GM18499 (cell line): ENCODE measurements around the gene SAXO2.
A peak's percentile ranks its signal among the peaks of the same experiment; 100 is the strongest.
"Not testable (repeated sequence)": the region's sequence is repeated elsewhere in the genome, so short reads cannot be mapped to it uniquely, and the experiment has no call there.

Experiments
- ATAC-seq: cut with Tn5 transposase; IDR thresholded peaks from one replicate; pipeline ENCODE4 v1.9.1; 2021; ENCODE audit warnings: moderate number of reproducible peaks; ENCODE audit not compliant: insufficient read depth, unreplicated experiment

SAXO2 gene

GRCh38 chr15:82262422-82263026 is at the start of gene SAXO2, which contains the start of gene EFL1:
TSS of gene SAXO2 (plus strand) at chr15:82262818. CDS start at chr15:82262880, 62 bp downstream.
TSS of gene EFL1 (minus strand) at chr15:82262734. CDS start at chr15:82261778, 956 bp downstream.
- peak; percentile 78 for ATAC-seq

- not testable (repeated sequence) for ATAC-seq
Measured at GRCh38 chr15:82216092-82216491, 46.5 kb upstream of the SAXO2 start.

DNA sequence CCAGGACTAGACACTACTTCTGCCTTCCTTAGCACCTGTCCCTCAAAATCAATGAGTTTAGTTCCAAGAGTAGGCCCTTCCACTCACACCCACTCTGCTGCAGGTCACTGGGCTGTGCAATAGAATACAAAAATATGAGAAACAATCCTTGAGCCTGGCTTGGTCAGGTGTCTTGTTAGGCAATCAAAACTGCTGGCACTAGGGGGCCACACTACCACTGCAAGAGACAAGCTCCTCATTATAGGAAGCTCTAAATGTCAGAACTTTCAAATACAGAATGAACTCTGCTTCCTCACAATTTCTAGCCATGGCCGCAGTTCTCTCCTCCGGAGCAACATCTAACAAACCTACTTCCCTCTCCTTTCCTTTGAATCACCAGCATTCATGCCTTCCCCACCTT is 41.1 kb upstream of the SAXO2 start:
- ATAC-seq: not testable (repeated sequence)

DNA sequence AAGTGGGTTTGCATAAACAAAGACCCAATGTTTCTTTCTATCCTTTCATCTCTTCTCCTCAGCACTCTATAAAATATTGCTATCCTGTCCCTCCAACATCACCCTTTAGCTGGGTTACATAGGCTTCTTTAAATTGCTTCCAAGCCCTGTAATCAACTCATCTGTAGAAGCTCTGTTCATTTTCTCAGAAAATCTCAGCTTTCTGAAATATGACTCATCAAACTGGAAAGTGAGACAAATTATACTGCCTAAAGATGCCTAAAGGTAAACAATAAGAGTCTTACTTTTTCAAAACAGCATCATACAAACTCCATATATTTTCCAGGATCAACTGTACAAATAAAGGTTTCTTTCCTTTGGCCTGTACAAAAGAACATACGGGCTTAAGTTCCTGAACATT is 33.9 kb upstream of the SAXO2 start:
- ATAC-seq: no peak

DNA sequence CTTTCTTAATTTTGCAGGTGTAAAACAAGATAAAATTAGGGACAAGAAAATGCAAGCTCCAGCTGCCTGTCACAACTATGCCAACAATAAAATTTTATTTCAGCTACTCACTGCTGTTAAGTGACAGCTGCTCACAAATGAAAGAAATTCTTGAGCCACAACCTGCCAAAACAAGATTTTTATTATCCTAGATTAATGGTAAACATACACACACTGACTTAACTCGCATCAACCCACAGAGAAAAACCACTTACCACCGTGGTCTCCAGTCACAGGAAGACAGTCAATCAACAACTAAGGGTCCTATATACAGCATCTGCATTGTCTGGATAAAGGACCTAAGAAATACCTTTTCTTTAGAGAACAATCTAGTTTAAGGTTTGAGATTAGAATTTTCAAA is 31.4 kb upstream of the SAXO2 start:
- ATAC-seq: no peak

DNA sequence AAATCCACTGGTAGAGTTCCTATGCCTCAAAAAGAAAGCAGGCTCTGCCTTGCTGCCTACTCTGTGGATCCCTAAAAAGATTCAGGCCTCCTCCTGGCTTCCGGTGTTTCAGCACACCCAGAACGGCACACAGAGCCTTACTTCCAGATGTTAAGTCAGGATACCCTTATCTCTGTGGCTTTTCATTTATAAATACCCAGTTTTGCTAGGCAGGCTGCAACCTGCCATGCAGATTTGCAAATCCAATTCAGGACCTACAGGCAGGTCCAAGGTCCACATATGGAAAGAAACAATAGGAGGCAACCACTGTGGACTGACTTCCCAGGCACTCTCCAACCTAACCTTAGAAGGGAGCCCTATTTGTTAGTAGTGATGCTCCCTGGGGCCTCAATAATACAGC is 30.8 kb upstream of the SAXO2 start:
- no peak for ATAC-seq

DNA sequence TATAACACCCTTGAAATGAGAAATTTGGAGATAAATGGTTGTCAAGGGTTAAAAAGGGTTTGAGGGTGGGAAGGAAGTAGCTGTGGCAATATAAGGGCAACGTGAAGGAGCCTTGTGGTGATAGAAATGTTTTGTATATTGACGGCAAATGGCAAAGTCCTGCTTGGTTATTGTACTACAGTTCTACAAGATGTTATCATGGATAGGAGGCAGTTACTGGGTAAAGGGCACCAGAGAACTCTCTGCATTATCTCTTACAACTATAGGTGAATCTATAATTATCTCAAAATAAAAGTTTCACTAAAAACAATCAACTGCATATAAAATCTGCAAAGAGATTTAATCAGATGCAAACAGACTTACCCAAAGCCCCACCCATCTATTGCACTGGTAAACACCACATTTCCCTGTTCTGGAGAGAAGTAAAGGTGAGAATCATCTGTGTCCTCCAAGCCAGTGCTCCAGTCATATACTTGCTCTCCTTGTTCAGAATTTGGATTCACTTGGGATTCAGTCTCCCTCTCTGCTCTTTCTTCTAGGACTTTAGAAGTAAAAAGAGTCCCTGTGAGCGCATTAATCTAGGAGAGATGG is 24.6 kb upstream of the SAXO2 start:
- not testable (repeated sequence) for ATAC-seq

DNA sequence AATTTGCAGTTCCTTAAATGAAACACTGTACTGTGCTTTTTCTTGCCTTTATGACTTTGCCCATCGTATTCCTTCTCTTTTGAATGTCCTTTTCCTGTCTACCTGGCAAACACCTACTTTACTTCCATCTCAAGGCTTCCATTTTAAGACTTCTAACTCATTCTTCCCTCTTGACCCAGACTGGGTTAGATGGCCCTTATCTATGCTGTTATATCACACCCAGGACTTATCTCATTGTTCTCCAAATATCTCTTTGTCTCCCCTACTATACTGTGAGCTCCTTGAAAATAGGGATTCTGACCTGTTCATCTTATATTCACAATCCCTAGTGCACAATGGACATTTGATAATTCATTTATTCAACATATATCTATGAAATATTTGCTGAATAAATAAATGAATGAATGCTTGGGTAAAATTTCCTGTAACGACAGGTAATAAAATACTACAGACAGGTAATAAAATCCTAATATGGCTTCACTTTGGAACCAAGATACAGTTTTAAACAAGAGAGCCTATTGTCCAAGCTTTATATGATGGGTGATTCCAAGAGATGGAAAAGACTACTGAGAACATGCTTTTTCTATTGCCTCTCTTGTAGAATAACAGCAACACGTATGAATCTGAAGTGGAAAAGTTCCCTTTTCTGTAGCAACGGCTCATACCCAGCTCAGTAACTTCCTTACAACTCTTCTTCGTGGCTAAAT is 22.8 kb upstream of the SAXO2 start:
- ATAC-seq: no peak

DNA sequence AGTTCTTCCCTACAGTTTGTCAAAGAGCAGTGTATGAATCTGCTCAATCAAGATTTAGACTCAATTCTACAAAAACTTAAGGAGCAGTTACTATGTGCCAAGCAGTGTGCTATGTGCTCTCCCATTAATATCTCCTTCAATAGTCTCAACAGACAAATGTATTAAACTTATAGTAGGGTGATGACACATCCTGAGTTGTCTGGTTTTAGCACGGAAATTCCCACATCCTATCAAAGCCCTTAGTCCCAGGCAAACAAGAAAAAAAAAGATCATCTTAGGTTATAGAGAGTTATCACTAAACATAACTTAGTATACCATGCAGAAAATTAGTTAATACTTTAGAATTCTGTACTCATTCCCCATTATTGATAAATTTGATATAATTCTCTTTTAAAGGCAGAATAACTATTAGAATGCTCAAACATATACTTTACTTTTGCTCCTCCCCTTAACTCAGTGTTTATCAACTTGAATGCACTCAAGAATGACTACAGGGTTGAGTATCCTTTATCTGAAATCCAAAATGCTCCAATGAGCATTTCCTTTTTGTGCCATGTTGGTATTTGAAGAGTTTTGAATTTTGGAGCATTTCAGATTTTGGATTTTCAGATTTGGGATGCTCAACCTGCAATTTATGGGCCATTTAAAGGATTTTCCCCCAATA is 20.6 kb upstream of the SAXO2 start:
- ATAC-seq: not testable (repeated sequence)

DNA sequence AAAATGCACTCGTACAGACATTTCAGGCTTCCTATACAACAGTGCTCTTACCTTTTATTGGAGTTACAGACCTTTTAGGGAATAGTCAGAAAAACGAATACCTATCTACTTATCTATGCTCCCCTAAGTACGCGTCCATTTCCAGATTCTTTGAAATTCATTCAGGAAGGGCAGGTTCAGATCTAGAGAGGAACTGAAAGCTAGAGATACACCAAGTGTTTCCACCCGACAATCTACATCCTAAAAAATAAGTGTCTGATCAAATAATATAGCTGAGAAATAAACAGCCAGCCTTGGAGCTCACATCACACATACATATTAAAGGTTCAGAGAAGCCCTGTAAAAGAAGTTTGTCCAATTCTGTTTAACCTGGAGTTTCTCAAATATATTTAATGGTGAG is 19.0 kb upstream of the SAXO2 start:
- ATAC-seq: not testable (repeated sequence)

GRCh38 chr15:82245956-82246355 is 16.7 kb upstream of the SAXO2 start:
- not testable (repeated sequence) for ATAC-seq

DNA sequence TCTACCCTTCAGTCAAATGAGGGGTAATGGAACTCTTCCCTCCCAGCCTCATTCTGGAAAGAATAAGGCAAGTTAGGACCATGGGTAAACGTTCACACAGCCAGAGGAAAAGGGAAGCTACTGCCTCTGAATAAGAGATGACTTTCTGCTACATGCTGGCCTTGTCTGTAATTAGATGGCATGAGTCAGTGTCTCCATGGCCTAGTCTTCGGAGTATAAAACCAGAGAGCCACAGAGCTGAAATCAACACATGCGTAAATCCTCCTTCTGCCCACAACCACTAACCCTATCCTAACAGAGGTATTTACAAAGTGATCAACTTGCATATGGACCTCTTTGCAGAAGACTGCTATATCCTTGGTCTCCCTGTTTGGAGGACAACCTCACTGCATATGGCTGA is 14.4 kb upstream of the SAXO2 start:
- ATAC-seq: not testable (repeated sequence)

DNA sequence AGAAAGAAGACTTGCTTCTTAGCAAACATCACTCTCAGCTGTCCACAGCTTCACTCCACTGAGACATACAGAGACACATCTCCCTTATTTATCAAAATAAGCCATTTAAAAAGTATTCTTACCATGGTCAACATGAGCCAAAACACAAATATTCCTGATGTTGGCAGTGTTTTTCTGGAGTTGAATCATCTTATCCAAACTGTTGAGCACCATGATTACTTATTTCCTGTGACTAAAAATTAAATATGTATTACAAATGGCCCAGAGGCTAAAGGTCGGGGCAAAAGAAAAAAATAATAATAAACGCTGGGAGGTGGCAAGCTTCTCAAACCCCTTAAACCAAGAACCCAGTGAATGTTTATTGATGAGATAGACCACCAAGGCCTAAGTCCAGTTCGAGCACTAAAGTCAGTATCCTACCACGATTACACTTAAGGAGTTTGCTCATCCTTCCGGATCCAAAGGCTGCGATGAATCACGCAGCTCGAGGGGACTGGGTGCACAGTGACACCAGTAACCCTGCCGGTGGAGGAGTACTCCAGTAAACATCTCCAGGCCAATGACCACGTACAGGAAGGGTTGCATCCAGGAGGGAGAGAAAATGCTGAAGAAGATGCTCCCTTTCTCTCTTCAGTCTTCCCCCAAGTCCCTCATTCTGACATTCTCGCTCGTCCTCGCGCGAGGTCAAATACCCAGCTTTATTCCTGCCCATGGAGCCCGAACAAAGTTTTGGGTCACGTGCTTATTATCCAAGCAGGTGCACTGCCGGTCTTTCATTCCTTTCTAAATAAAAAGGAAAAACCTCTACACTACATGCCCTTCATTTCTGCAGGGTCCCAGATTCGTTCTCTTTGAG is 824 bp upstream of the SAXO2 start:
- ATAC-seq: peak; percentile 17

DNA sequence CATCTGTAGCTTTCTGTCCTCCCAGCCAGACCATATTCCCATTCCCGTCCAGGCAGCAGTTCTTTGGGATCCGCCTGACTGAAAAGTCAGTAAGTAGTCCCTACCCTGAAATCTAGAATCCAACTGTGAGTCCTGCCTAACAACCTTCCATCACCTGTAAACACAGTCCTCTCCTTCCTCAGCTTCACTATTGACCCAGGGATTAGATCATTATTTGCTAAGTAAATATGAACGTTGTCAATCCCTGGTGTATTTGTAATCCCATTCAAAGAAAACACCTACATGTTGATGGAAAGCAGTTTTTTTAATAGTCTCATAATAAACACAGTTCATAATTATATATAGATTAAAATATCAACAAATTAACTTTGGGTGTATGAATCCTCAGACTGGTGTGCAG is 732 bp downstream of the SAXO2 start:
- no peak for ATAC-seq

- ATAC-seq: not testable (repeated sequence)
Measured at GRCh38 chr15:82267137-82267536, 4.5 kb downstream of the SAXO2 start.

DNA sequence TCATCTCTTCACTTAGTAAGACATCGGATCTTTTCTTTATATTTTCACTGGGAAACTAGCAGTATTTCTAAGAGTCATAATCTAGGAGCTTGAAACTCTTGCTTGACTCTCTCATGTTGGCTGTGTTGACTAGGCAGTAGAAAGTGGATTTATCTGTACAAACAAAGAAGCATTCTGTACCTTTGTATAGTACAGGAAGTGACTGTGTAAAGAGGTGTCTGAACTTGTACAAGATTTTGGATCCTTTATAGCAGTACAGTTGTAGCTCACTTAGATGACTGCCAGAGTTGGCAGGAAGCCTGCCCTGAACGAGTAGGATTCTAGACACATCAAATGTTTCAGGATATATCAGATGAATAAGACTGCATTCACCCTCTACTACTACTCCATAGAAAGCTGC is 5.8 kb downstream of the SAXO2 start:
- not testable (repeated sequence) for ATAC-seq

- ATAC-seq: no peak
Measured at GRCh38 chr15:82272154-82272553, 9.5 kb downstream of the SAXO2 start.

DNA sequence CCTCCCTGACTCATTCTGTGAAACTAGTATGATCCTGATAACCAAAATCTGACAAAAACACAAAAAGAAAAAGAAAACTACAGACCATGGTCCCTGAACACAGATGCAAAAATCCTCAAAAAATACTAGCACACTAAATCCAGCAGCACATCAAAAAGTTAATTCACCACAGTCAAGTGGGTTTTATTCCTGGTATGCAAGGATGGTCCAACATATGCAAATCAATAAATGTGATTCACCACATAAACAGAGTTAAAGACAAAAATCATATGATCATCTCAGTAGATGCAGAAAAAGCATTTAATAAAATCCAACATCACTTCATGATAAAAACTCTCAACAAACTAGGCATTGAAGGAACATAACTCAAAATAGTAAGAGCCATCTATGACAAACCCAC is 12.8 kb downstream of the SAXO2 start:
- ATAC-seq: no peak

GRCh38 chr15:82281276-82281675 is 18.7 kb downstream of the SAXO2 start:
- not testable (repeated sequence) for ATAC-seq

DNA sequence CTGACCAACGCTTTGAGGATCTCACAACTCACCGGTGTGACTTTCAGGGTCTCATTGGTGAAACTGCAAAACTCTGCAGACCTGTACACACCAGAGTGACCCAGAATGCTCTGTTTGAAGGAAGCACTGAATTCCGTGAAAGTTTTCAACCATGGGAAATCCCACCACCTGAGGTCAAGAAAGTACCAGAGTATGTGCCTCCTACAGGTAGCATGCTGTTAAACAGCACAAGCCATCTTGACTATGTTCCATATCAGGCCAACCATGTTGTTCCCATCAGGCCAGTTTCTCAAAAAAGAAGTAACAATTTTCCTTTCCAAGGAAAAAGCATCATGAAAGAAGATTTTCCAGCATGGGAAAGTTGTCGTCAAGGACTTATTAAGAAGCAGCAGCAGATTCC is 19.8 kb downstream of the SAXO2 start:
- ATAC-seq: not testable (repeated sequence)
